Activated T-cell treated with anti-CD3 and anti-CD28 coated beads for 48 hours (primary cell): Measurements from ENCODE around the gene PKNOX2.

Source experiments
- DNase-seq: peaks from one replicate; pipeline ENCODE4 v3.0.0-alpha.2; 2020; ENCODE audit warnings: low read depth

Gene PKNOX2

DNA sequence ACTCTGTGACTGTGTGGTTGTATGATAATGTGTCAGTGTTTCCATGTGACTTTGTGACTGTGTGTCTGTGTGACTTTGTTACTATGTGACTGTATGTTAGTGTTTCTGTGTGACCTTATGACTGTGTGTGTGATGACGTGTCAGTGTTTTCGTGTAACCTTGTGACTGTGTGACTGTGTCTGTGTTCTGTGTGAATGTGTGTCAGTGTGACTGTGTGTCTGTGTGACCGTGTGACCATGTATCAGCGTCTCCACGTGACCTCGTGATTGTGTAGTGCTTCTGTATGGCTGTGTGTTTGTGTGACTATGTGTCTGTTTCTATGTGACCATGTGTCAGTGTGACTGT lies 9.5 kb upstream of the PKNOX2 start:
- DNase-seq, result no peak

DNA sequence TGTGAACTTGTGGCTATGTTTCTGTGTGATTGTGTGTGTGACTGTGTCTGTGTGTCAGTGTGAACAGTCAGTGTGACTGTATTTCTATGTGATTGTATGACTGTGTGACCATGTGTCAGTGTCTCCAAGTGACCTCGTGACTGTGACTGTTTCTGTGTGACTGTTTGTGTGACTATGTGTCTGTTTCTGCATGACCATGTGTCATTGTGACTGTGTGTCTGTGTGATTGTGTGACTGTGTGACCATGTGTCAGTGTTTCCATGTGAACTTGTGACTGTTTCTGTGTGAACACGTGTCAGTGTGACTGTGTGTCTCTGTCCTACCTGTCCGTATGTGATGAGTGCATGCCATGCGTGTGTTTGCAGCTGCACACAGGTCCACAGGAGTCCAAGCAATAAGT lies 8.8 kb upstream of the PKNOX2 start:
- no peak for DNase-seq

GRCh38 chr11:125156346-125157117 lies 8.0 kb upstream of the PKNOX2 start:
- DNase-seq, result no peak

DNA sequence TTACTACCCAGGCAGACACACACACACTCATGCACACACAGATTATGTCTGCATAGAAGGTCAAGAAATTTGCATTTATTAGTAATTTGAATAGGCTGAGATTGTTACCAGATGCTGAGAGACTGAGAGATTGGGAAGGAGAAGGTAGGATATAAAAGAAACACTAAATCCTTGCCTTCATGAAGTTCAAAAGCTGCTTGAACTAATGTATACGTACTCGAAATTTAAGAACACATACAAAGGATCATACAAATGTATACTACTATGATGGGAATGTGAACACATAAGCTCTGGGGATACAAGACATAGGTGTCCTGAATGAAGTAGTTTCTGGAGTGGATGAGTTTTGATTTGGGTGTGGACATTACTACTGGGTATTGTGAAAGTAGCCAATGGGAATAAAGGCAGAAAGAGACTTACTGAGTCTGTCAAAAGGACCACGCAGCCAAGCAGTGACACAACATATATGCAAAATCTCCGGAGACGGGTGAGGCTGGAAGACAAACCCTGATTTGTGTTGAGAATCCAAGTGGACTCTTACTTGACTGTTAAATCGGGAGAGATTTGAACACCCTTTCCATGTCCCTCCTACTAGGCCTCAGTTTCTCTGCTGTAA lies 7.3 kb upstream of the PKNOX2 start:
- no peak for DNase-seq

GRCh38 chr11:125157953-125158680 lies 6.4 kb upstream of the PKNOX2 start:
- no peak for DNase-seq

- no peak for DNase-seq
Observed at GRCh38 chr11:125162743-125163142, 1.8 kb upstream of the PKNOX2 start.

GRCh38 chr11:125163431-125164063 lies 1.0 kb upstream of the PKNOX2 start:
- DNase-seq, result no peak

DNA sequence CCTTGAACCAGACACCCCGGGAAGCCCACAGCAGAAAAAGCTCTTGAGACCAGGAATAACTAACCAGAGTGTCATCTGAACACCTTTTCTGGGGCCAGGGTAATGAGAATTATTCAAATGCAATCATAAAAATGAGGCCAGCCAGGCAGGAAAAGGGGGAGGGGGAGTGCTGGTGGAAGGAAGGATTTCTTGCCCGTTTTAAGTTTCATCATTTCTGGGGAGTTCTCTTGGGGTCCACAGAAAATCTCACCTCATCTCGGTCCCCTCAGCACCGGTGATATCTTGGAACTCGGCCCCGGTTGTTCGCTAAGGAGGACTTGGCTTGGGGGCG lies 495 bp upstream of the PKNOX2 start:
- no peak for DNase-seq

GRCh38 chr11:125165111-125165842 lies 726 bp downstream of the PKNOX2 start:
- DNase-seq, result peak; percentile 18

GRCh38 chr11:125165843-125166763 lies 1.6 kb downstream of the PKNOX2 start:
- DNase-seq, result no peak

DNA sequence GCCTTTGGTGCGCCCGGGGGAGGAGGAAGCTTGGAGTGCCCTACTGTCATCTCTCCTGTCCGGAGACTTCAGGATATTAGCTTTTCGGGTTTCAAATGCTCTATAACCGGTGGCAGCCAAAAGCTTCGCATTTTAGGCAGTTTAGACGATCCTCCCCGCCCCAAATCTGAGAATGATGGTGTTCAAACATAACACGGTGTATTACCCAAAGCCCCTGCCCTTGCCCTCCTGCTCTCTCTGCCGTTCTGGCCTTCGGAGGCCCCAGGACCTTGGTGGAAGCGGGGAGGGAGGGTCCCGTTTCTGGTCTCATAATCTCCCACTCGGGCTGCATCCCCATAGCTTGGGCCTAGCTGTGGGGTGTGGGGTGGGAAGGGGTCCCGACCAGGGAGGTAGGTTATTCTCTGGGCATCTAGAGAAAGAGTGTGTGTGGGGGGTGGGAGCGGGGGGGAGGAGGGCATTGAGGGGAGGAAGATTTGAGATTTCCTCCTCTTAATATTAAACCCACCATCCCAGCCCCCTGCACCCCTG lies 2.3 kb downstream of the PKNOX2 start:
- no peak for DNase-seq

DNA sequence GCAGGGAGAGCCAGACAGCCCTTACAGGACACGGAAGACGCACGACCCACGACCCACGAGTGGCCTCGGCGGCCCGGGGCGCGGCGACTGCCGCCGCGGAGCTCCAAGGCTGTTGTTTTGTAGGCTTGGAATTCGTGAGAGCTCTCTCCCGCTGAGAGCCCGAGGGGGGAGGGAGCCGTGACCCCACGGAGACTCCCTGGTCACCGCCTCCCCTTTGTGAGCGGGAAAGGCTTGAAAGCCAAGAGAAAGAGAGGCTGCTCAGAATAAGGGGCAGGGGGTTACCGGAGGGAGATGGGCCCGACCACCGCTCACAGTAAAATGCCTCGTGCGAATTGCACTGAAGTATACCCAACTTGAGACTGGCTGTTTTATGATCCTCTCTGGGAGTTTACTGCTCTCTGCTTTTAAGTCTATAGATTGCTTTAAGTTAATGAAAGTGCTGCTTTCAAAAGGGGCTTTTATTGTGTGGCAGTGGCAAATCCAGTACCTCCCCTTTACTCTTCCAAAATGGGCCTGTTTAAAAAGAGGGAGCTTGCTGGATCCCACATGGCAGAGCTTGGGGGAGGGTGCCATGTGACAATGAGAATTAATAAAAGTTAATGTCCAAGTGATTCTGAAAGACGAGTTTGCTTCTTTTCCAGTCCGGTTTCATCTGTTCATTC lies 2.9 kb downstream of the PKNOX2 start:
- DNase-seq, result no peak

DNA sequence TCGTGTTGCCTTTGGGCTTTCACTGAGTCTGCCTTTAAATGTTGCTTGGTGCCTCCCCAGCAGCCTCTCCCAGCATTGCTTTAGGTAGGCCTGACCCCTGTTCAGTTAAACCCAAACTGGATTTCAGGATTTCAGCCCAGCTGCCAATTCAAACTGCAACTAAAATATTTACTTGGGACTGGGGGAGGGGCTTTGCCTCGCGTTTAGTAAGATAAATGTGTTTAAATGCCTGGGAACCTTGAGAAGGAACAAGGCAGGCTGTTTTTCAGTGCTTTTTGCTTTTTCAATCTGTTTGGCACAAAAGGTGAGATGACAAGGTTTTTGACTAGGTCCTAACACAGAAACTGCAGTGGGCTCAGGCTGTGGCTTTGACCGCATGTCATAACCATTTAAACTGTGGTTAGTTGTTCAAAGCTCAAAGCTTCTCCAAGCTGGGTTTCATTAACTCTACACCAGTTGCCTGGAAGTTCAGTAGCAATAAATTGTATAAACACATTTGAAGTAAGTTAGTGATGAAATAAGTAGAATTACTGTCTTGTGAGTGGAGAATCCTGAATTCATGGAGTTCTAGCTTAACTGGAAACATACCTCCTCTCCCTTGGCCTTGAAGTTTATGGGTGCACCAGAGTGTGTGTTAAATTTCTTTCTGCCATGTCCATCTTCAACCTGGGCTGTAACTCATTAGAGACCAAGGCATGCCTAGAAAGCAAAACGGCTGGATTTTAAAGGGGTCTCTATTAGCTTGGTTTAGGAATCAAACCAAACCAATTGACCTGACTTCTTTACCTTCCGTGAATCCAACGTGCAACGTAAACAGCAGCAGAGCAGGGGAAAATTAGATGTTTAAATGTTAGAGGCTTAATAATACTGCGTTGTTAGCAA lies 3.6 kb downstream of the PKNOX2 start:
- DNase-seq, result no peak

DNA sequence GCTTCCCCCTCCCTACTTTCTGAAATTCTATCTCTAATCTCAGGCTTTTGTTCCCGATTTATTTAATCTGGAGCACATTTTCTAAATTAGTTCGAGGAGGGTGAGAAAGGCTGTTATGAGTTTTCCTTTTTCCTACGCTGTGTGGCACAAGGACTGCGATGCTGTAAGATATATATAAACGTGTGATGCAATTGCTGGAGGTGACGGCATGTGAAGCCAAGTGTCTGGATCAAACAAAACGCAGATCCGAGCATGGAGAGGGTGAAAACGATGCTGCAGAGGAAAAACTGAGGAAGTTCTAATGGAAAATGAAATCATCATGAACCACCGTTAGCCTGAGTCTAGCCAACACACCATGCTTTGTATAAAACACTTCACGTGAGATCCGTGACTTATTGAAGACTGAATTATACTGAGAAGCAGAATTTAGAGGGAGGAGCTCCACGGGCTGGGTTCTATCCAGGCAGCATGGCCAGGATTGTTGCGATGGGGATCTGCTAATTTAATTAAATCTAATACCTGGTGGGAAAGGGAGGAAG lies 4.4 kb downstream of the PKNOX2 start:
- no peak for DNase-seq

DNA sequence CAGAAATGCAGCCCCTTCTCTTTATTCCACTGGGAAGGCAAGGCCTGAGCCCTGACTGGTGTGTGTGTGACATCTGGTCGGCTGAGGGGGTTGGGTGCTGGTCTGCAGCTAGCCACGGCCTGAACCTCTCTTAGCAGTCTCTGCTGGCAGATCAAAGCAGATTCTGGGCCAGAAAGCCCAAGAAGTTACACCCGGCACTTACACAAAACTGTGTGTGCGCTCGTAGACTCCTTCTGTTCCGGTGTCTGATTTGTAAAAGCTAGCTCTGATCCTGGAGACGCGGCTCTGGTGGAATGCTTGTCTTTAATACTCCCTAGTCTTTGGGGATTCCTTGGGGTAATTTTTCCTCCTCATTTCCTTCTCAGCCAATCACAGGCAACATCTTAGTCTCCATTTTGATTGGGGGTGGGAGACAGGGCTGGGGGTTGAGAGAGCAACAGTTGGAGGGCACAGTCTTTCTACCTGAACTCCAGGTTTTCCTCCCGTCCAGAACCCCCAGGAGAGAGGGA lies 5.5 kb downstream of the PKNOX2 start:
- no peak for DNase-seq

- DNase-seq, result no peak
Observed at GRCh38 chr11:125170510-125171031, 6.0 kb downstream of the PKNOX2 start.

GRCh38 chr11:125171974-125172373 lies 7.4 kb downstream of the PKNOX2 start:
- DNase-seq, result no peak

DNA sequence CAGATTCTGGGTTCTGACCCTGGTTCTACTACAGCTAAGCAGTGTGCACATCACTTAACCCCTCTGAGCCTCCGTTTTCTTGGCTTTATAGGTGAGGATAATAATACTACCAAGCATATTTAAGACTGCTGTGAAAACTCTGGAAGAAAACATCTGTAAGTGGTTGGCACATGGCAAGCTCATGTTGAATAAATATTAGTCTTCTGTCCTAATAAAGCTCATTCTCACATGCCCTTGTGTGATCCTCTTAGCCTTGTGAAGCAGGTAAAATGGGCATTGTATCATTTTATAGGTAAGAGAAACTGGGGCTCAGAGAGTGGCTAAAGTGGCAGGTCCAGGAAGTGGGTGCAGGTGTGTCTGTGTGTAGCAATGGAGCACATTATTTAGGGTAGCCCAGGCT lies 8.5 kb downstream of the PKNOX2 start:
- no peak for DNase-seq

DNA sequence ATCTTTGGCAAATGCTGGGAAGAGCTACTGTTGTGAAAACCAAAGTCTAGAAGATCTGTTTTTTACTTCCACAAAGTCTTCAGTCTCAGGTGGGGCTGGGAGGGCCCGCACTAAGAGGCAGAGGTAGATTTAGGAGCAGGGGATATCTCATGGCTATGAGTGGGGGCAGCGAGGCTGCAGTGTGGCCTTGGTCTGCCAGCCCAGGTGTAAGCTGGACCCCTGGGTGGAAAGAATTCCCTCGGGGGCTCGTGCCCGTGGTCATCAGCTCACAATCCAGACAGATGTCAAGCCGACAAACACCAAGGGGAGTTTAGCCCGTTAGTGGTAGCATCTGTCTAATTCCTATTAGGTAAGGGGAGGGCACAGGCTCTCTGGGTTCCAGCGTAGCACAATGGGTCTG lies 9.0 kb downstream of the PKNOX2 start:
- no peak for DNase-seq
